ENCODE measurements around the gene XPR1. TPM values are rescaled to one million over a fixed set of nuclear protein-coding genes. Genes with fewer than 3 reads are reported as not detected.

XPR1 gene
- total and polyA plus RNA-seq, 2 of the 8 experiments (the other 6 are each of a cell fraction or from before 2014, with no cell fraction given), result 28.6 to 43.9 TPM

DNA sequence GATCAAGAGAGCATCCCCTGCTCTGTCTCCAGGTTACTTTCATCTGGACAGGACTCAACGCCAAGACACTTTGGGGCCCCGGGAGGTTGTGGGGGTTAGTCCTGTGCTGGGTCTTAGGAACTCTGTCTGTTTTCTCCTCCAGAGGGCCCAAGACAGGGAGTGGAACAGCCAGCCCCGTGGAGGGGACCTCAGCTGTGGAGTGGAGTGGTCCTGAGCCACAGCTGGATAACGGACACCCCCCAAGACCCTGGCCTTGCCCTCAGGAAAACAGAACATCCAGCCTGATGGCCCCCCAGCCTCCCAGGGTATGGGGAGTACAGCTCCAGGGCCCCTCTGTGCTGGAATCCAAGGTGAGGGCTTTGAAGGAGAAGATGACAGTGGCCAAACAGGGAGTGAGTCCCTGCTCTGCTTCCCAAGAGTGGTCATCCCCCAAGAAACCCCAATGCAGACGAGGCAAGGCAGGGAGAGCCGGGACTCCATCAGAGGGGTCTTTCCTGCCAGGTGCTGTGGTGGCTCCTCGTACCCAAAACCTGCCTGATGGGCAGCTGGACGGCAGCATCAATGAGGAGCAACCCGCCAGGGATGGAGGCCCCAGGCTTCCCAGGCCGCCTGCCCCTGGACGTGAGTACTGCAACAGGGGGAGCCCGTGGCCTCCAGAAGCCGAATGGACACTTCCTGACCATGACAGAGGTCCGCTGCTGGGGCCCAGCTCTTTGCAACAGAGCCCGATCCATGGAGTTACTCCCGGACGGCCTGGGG, 284.4 kb downstream of the XPR1 start:
- WGBS, 2 experiments (ENCODE audit: extremely low coverage in 1 of 2, insufficient coverage in 1 of 2, insufficient read length in 1 of 2, insufficient replicate concordance in 2 of 2, low coverage in 1 of 2, low lambda C conversion rate in 2 of 2, missing lambda C conversion rate in 1 of 2), result 94% methylated on average over 16 of the region's 17 CpGs; no CpG with 5 or more reads in 1 of the 2 experiments
- Histone ChIP-seq H4K20me1 (replicated peaks in 1 of 2; ENCODE audit: control insufficient read depth in 1 of 2, insufficient read depth in 2 of 2, low read length in 2 of 2) (no peaks in the 10 kb centered on the region), H3K4me3 (ENCODE audit: extremely low read depth in 1 of 4, insufficient read depth in 2 of 4, low read depth in 3 of 4, low read length in 4 of 4) (no peak overlapping the region), H3K56ac (replicated peaks; ENCODE audit: insufficient read length, low read depth, low read length) (no peak overlapping the region), H2BK5ac (ENCODE audit: low read depth, low read length) (no peak overlapping the region), H3K23me2 (ENCODE audit: low read depth, low read length) (peaks cover 14% of the 10 kb centered on the region; the same call in 1 of the 2 replicates), H2BK15ac (ENCODE audit: low read length) (no peak overlapping the region), H3K79me2 (ENCODE audit: control insufficient read depth in 1 of 2, insufficient read depth in 2 of 2, low read length in 2 of 2) (no peaks in the 10 kb centered on the region), H3K4me1 (replicated peaks in 1 of 4; ENCODE audit: control insufficient read depth in 3 of 4, insufficient read depth in 4 of 4, low read length in 3 of 4) (peaks cover 0 to 6% (median 3%) of the 10 kb centered on the region in 4 experiments; a peak in 6 of 7 replicates), H2AFZ (ENCODE audit: low read length) (no peak overlapping the region), H3K36me3 (ENCODE audit: control insufficient read depth in 2 of 4, insufficient read depth in 4 of 4, low read length in 3 of 4) (no peaks in the 10 kb centered on the region), H3K4ac (replicated peaks; ENCODE audit: insufficient read length, low read depth, low read length) (no peak overlapping the region), H3K27ac (ENCODE audit: low read depth, low read length) (no peak overlapping the region), H3K27me3 (replicated peaks in 1 of 4; ENCODE audit: control insufficient read depth in 3 of 4, extremely low read depth in 1 of 4, insufficient read depth in 3 of 4, low read length in 3 of 4) (peaks cover 0 to 3% (median under 1%) of the 10 kb centered on the region in 4 experiments; a peak in 4 of 7 replicates), H2BK12ac (ENCODE audit: low read depth, low read length) (0 out of 2 replicates have a peak overlapping the region, but pooled peaks have one; percentile 17), H2BK120ac (replicated peaks; ENCODE audit: low read depth, low read length) (no peak overlapping the region), H3K9me3 (ENCODE audit: insufficient read depth in 2 of 2, low read depth in 1 of 2, low read length in 1 of 2) (no peaks in the 10 kb centered on the region), H3K79me1 (ENCODE audit: low read depth, low read length) (no peaks in the 10 kb centered on the region), H4K8ac (ENCODE audit: extremely low read depth, insufficient read depth, low read length) (no peak overlapping the region), H3K18ac (ENCODE audit: extremely low read depth, low read length) (no peak overlapping the region), H2BK20ac (ENCODE audit: low read length) (no peak overlapping the region), H4K5ac (ENCODE audit: insufficient read length, low read depth, low read length) (no peak overlapping the region), H3K4me2 (ENCODE audit: insufficient read depth in 1 of 2, low read depth in 2 of 2, low read length in 2 of 2) (no peak overlapping the region), H3K14ac (ENCODE audit: insufficient read length) (no peak overlapping the region), H4K91ac (replicated peaks; ENCODE audit: insufficient read length, low read length) (no peak overlapping the region), H3K9ac (replicated peaks in 1 of 4; ENCODE audit: extremely low read depth in 1 of 4, low read depth in 3 of 4, low read length in 3 of 4) (no peak overlapping the region), H2AK5ac (ENCODE audit: low read depth, low read length) (no peak overlapping the region), H3K23ac (ENCODE audit: insufficient read length) (no peak overlapping the region)
- POLR2A ChIA-PET (ENCODE audit: partially characterized antibody), result interaction anchor here (1.5 to 2.3 kb wide), 2 partner anchors 8 to 9 kb away, joined by 4 to 8 read pairs; no protein-coding TSS in a partner anchor
- DNase-seq (ENCODE audit: low read depth in 1 of 2, low spot score in 2 of 2) (no peak), FAIRE-seq (no peak)
- CTCF ChIA-PET (ENCODE audit: partially characterized antibody), result interaction anchor here (0.6 to 4.2 kb wide), 16 partner anchors 9 to 439 kb away, joined by 3 to 28 read pairs (median 4); no protein-coding TSS in a partner anchor
- TF ChIP-seq TEAD4 (IDR thresholded peaks at IDR 0.05; ENCODE audit: low read depth, low read length) (no peak), HDAC6 (IDR thresholded peaks at IDR 0.05; ENCODE audit: low read depth, low read length) (no peak), TAF1 (IDR thresholded peaks at IDR 0.05; ENCODE audit: low read depth, low read length) (no peak), USF2 (IDR thresholded peaks at IDR 0.05; ENCODE audit: low read length) (no peak), TAF7 (optimal IDR thresholded peaks at IDR 0.05; ENCODE audit: borderline replicate concordance, low read depth, low read length) (no peak), POLR2AphosphoS5 (IDR thresholded peaks at IDR 0.05; ENCODE audit: low read depth, low read length) (no peak), CEBPB (IDR thresholded peaks at IDR 0.05; ENCODE audit: low read depth, low read length) (no peak), EP300 (IDR thresholded peaks at IDR 0.05; ENCODE audit: borderline replicate concordance in 1 of 2, low read depth in 2 of 2, low read length in 2 of 2) (no peak), SIN3A (conservative IDR thresholded peaks at IDR 0.05 in 1 of 2, IDR thresholded peaks at IDR 0.05 in 1 of 2; ENCODE audit: low read depth in 1 of 2, low read length in 2 of 2) (no peak), JUN (IDR thresholded peaks at IDR 0.05; ENCODE audit: low read depth, low read length) (no peak)

All from H1 (cell line).